HG03280 (cell line): Measurements from ENCODE around the gene RIIAD1.
"Not testable (repeated sequence)": the region's sequence is repeated elsewhere in the genome, so short reads cannot be mapped to it uniquely, and the experiment has no call there.

Source experiments
- ATAC-seq: cut with Tn5 transposase; IDR thresholded peaks from one replicate; pipeline ENCODE4 v1.9.1; 2021; ENCODE audit warnings: mild to moderate bottlenecking, moderate library complexity; ENCODE audit not compliant: unreplicated experiment

RIIAD1 gene, protein sequence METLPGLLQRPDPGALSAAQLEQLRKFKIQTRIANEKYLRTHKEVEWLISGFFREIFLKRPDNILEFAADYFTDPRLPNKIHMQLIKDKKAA

DNA sequence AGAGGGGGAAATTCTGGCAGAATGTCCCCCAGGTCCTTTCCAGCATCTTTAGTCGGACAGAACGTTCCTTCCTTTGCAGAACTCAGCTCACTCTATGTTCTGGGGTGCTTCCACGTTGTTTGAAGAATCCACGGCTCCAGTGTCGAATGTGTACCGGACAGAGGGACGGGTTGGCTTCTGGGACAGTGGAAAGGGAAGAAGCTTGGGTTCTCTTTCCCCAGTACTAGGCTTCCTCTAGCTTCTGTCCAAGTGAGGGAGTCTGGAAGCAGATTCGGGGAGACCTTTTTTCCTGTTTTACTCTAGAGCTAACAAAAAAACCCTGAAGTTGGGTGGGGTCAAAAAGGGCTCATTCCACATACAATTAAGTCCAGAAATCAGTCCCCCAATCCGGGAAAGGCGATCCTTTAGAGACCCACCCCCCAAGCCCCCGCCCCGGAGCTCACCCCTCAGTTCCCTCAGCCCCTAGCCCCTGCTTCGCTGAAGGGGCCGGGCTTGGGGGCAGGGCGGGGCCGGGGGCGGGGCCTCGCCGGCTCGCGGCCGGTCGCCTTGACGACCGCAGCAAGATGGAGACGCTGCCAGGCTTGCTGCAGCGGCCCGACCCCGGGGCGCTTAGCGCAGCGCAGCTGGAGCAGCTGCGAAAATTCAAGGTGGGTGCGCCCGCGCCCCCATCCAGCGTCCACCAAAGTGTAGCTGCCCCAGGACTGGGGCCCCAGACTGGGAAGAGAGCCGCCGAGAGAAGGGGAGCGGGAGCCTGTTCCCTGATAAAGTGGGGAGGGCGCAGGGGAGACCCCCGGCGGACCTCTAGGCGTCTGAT lies at the start of gene RIIAD1:
Gene RIIAD1 (plus strand): TSS at position 549 of the 814 bp plus-strand sequence. CDS start 15 bp downstream, at position 564.
- ATAC-seq: no peak

DNA sequence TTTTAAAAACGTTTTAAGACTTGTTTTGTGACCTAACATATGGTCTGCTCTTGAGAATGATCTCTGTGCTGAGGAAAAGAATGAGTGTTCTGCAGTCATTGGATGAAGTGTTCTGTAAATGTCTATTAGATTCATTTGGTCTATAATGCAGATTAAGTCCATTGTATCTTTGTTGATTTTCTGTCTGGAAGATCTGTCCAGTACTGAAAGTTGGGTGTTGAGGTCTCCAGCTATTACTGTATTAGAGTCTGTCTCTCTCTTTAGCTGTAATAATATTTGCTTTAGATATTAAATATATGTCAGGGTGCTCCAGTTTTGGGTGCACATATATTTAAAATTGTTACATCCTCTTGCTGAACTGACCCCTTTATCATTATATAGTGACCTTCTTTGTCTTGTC lies 47.9 kb upstream of the RIIAD1 start:
- no peak for ATAC-seq

DNA sequence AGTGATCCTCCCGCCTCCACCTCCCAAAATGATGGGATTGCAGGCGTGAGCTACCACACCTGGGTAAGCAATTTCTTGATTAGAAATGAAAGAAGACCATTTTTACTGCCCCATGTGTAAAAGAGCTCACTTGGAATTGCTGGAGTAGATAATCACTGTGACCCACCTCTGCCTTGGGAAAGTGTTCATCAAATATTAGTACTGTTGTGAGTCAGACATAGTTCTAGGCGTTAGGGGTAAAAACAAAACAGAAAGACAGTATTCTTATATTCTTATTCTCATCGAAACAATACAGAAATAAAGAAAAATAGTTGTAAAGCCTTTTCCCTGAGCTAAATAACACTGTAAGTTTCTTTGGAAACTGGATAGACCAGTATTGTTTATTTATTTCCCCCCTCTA lies 40.9 kb upstream of the RIIAD1 start:
- ATAC-seq: no peak

DNA sequence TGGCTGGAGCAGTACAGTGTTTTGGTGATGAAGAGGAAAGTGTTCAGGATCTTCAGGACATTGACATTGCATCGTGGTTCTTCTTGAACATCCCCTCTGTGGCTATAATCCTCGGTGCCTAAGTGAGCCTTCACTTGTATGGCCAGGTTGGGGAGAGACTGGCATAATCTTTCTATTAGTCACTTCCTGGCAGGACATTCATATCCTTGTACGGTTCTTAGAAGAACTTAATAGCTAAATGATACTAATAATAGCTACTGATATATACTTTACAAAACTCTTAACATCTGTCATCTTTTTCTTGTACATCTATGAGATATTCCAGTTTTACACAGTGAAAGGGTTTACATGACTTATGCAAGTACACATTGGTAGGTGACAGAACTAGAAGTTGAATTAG lies 40.5 kb upstream of the RIIAD1 start:
- no peak for ATAC-seq

DNA sequence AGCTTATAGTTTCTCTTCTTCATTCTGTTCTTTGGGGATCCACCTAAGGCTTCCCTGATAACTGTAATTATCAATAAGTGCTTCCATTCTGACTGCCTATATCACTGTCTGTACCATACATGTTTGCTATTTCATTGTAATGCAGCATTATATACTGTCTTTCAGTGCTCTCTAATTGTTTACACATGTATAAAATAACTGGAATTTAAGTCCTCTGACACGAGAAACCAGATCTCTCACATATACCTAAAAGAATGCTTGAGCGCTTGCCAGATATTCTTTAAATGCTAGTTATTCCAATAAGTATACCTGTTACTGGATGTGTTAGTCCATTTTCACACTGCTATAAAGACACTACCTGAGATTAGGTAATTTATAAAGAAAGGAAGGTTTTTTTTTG lies 39.4 kb upstream of the RIIAD1 start:
- no peak for ATAC-seq

DNA sequence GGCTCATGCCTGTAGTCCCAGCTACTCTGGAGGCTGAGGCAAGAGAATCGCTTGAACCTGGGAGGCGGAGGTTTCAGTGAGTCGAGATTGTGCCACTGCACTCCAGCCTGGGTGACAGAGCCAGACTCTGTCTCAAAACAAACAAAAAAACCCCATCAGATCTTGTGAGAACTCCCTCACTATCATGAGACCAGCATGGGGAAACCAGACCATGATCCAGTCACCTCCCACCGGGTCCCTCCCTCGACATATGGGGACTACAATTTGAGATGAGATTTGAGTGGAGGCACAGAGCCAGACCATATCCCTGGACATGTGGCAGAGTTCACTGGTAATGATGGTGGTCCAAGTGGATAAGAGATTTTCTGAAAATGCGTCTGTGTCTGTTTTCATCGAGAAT lies 38.4 kb upstream of the RIIAD1 start:
- ATAC-seq: not testable (repeated sequence)

DNA sequence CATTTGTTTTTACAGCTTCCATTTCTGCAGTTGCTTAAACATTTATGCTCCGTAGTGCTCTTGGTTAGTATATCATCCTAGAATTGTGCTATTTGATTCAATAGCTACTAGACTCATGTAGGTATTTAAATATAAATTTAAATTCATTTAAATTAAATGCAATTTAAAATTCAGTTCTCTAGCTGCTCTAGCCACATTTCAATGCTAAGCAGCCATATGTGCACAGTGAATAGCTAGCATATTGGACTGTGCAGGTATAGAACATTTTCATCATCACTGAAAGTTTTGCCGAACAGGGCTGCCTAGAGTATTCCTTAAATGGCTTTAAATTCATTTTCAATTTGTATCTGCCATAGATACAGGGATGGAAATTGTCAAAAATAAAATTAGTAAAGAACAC lies 37.2 kb upstream of the RIIAD1 start:
- no peak for ATAC-seq

DNA sequence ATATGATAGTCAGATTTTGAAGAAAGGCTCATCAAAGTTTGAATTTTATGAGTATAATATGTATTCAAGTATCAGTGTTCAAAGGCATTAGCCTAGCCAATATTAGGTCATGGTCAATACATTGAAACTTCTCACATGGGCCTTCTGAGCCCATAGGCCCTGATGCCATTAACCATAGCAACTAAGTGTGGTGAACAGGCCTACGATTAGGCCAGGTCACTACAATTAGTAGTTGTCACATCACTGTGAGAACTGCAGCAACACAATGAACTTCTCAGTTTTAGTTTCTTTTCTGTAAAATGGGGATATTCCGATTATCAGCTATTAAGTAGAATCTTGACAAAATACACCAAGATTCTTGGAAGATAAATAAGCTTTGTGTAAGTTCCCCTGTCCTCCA lies 34.8 kb upstream of the RIIAD1 start:
- ATAC-seq: no peak

DNA sequence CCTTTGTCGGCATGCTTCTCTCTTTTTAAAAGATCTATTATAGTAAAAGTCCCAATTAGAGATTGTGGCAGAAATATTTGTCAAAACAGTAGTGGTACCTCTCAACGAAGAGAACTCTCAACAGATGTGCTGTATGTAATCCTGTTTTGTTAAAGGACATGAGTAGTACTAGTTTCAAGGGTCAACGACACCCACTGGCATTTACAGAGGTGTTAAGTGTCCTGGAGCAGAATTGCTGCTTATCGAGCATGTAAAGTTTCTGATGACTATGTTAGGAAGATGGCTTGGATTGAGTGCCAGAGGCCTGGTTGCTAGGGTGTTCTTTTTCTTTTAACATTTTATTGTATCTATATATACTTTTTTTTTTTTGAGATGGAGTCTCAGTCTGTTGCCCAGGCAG lies 31.8 kb upstream of the RIIAD1 start:
- ATAC-seq: no peak

DNA sequence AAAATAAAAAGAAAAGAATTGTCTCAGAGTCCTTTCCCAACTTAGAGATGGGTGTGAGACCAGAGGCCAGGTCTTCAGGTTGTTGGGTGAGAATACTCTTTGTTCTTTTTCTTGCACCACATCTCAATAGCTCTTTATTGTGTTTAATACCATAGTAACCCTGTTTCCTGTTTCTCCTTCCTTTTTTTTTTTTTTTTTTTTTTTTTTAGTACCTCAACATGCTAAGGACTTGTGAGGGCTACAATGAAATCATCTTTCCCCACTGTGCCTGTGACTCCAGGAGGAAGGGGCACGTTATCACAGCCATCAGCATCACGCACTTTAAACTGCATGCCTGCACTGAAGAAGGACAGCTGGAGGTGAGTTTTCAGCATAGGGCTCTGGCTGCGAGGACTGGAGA lies 29.1 kb upstream of the RIIAD1 start:
- no peak for ATAC-seq

DNA sequence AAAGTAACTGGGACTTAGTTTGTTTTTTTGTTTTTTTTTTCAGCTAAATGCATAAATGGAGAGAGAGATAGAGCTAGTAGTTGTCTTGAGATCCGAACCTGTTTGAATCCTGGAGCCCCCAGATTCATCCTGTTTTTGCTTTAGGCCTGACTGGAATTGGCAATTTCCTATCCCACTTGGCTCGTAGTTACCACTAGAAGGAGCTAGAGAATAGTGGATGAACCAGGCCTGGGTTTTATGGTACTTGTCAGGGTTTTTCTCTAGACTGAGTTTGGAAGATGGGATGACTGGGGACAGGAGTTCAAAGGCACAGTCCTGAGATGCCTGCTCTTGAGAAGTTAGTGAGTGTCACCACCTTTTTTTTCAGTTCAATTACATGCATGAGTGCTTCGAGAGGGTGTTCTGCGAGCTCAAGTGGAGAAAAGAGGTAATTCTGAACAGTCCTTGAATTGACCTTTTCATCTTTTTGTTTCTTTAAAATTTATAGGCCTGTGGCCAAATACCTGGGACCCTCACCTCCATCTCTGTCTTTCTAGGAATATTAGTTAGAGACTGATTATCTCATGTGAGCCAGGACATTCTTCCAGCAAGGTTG lies 28.2 kb upstream of the RIIAD1 start:
- no peak for ATAC-seq

DNA sequence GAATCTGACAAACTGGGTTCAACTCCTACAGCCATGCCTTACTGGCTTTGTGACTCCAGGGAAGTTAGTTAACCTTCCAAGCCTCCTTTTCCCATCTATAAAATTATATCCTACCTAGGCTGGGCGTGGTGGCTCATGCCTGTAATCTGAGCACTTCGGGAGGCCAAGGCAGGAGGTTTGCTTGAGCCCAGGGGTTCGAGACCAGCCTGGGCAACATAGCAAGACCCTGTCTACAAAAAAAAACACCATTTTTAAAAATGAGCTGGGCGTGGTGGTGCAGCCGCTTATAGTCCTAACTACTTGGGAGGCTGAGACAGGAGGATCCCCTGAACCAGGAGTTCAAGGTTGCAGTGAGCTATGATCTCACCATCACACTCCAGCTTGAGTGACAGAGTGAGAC lies 19.8 kb upstream of the RIIAD1 start:
- no peak for ATAC-seq

DNA sequence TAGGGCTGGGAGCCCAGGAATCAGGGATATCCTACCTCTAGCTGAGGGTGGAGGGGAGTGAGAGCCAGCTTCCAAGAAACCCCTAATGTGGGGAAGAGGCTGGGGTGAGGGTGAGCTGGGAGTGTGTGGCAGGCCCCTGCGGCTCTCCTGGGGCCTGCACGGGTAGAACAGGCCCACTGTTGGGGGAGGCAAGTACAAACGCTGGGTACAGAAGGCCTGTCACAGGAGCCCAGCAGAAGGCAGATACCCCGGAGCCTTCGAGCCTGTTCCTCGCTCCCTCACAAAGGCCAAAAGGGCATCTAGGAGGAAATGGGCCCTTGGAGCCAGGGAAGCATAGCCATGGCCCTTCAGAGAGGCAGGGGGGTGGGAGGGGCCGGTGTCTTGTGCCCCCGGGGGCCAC lies 18.4 kb upstream of the RIIAD1 start:
- ATAC-seq: no peak

DNA sequence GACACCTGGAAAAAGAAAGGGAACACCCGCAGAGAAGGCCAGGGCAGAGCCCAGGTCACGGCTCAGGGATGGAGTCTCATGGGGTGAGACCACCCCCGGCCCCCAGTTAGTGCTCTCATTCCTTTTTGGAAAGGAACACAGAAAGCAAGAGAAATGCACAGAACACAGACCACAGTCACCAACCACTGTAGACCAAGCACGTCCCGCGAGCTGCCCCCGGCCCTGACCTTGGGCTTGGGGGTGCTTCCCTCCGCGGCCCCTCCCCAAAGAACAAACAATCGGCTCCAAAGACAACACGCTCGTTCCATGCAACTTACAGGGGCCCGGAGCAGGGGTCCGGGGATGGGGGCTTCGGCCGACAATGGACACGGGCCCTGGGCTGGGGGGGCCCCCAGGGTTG lies 17.5 kb upstream of the RIIAD1 start:
- ATAC-seq: no peak

DNA sequence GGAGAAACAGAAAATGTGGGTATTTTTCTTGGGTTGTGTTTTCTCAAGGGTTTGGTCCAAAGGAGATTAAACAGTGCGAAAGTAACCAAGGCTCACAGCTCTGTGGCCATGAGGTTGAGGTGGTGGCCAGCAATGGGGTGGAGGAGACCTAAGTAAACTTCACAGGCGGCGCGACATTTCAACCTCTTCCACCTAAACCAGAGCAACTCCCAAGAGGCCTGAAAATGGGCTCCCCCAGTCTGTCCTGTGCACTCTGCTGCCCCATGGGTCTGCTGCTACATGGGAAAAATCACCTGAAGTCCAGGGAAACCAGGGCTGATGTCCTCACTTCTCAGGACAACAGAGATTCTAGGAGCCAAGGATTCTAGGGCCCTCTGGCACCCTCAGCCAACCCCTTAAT lies 17.1 kb upstream of the RIIAD1 start:
- no peak for ATAC-seq

DNA sequence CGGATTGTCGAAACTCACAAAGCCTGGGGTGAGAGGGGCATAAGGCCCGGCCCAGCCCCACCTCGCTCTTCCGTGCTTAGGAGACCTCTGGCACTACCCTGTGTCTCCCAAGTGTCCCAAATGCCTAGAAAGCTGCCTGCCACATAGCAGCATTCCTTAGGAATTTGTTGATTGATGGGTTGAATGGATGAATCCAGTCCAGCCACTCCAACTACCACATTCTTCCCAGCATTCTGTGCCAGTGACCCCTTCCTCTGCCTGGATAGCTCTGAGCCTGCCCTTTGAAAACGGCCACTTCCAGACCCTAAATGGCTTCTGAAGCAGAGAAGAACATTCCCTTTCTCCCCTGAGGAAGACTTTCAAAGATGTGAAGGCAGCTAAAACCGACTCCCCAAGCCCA lies 16.2 kb upstream of the RIIAD1 start:
- no peak for ATAC-seq

DNA sequence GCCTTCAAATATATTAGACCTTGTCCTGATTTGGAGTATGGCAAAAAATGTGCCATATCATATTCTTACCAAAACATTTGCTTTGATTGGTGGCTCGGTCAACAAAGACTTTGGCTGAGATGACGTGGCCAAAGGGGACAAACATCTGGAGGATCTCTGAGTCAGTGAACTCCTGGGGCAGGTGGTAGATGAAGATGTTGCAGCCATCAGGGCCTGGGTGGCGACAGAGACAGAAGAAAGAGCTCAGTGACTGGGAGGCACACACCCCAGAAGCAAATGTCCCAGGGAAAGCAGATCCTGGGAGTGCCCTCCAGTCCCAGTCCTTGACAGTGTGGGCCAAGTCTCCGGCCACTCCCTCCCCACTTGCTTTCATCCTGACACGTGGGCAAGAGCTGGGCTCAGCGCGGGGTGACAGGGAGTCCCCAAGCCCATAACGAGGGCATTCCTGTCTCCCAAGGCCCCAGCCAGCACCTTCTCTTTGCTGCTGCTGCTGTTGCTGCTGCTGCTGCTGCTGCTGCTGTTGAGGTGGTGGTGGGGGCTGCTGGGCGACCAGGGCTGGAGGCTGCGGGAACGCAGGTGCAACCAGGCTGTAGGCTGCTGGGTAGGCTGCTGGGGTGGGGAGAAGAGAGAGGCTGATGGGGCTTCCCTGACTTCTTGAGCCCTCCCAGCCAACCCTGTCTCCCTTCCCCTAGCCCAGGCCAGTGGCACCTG lies 15.4 kb upstream of the RIIAD1 start:
- no peak for ATAC-seq

DNA sequence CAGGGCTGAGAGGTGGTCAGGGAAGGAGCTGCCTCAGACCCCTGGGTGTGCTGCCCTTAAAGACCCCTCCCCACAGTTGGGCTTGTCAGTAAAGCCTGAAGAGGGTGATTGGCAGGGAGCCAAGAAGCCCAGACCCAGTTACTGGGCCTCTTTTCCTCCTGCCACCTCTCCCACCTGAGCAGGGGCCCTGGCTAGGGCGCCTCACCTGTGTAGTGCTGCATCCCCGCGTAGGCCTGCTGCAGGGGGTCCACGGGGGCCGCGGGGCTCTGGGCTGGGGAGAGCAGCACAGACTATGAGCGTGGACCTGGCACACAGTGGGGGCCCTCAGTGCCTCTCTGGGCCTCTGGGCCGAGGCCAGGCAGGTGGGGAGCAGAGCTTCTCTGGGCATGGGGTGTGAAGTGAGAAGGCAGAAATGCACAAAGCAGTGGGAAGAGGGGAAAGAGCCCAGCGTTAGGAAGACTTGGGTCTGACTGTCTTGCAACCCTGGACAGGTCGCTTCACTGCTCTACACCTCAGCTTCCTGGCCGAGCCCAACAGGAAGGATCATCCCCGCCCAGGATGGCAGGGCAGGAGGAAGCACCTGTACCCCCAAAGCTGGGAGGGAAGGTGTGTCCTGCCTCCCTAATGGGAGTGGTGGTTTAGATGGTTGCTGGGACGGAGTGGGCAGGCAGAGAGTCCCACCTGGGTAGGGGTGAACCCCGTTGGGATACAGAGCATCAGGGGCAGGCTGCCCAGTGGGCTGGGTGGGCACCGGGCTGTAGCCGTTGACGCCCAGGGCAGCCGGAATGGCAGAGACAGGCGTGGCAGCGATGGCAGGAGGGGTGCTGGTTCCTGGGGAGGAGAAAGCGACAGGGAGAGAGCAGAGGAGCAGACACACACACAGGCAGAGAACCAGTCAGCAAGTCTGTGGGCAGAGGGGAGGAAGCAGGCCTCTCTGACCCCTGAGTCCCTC lies 14.6 kb upstream of the RIIAD1 start:
- no peak for ATAC-seq

DNA sequence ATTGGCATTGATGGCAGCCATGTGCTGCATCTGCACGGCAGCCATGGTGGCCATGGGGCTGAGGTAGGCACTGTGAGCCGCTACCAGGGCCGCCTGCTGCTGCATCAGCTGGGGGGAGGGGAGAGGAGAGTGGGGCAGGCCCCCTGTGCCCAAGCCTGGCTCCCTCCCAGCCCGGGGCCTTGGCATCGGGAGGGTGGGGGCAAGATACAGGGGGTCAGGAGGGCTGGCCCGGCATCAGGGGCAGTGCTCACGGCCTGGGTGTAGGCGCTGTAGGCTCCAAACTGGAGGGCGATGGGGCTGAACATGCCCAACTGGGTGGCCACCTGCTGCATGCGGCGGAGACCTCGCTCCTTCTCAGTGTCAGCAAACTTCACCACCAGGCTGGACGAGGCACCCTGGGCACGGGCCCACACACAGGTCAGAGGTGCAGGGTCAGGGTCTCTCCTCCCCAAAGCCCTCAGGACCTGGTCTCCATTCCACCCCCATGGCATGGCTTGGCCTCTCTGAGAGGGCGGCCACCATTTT lies 13.7 kb upstream of the RIIAD1 start:
- no peak for ATAC-seq

DNA sequence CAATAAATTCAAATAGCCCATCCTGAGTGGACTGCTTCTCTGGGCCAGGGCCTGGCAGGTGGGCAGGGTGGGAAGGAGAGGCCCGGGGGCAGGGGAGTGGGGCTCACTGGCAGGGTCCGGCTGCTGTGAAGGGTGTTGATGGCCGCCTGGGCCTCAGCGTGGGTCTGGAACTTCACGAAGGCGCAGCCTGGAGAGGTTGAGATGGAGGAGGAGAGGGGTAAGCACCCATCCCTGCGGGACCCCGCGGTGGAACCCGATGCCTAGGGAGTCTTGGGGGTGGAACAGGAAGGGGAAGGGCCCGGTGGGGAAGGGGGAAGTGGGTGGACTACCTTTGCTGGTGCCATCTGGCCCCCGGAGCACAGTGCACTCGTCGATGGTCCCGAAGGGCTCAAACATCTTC lies 12.4 kb upstream of the RIIAD1 start:
- ATAC-seq: no peak
